ENCODE measurements around the gene ALCAM.

GRCh38 chr3:105409364-105409763 lies 42.7 kb downstream of the ALCAM start:
- no peak for TF ChIP-seq EZH2 (IDR thresholded peaks at IDR 0.05; ENCODE audit: low read length, missing control alignments)
- no peak for TF ChIP-seq CTCF (conservative IDR thresholded peaks at IDR 0.05 in 1 of 2, IDR thresholded peaks at IDR 0.05 in 1 of 2; ENCODE audit: low read depth in 1 of 2, low read length in 2 of 2)
